Bronchial epithelial cell (primary cell): ENCODE results near the gene SORCS2. TPM values are rescaled to one million over a fixed set of nuclear protein-coding genes. Genes with fewer than 3 reads are reported as not detected.

Source experiments
- DNase-seq: peaks from one replicate; pipeline ENCODE4 v3.0.0-alpha.2; 2010; ENCODE audit warnings: low read depth
- FAIRE-seq: peaks from 2 replicates; lab custom pipeline; 2011; peaks lifted over from hg19 to GRCh38; lab: Jason Lieb, UNC
- H3K27me3 ChIP-seq: 2 replicates; pipeline ENCODE4 v1.5.1; 2011; ENCODE audit warnings: low read length; ENCODE audit not compliant: control insufficient read depth, insufficient read depth
- H3K36me3 ChIP-seq: 2 replicates; pipeline ENCODE4 v1.5.1; 2011; ENCODE audit warnings: low read length; ENCODE audit not compliant: control insufficient read depth, insufficient read depth
- H3K4me3 ChIP-seq: 2 replicates; pipeline ENCODE4 v1.5.1; 2011; ENCODE audit warnings: mild to moderate bottlenecking, low read depth, low read length, control low read depth
- CTCF ChIP-seq: IDR thresholded peaks from 2 replicates; pipeline ENCODE4 v1.5.1; 2011; ENCODE audit warnings: mild to moderate bottlenecking, moderate library complexity, low read length, control low read depth, inconsistent platforms; ENCODE audit not compliant: insufficient read depth, severe bottlenecking
- total RNA-seq: library from RNA; depleted of rRNA; stranded (reverse); fragments of >200 nt; gene quantifications from 2 replicates; pipeline ENCODE4 v1.2.1, GENCODE V29; 2014

Gene SORCS2
- total RNA-seq, 1 donor from 2014 or later = under 0.01 TPM

DNA sequence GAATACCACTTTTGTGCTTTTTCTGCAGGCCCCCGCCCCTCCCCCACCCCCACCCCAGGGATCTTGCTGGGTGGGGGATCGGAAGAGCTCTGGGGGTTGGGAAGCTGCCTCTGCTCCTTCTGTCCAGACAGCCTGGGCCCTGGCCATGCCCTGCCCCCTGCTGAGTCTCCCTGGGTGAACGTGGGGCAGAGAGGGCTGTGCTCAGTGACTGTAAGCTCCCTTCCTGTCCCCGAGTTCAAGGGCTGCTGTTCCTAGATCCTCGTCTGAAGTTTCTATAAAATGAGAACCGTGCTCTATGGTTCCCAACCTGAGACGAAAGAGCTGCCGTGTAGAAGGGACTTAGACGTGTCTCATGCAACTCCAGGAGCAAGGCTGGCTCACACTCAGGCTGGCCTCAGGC is 105.0 kb downstream of the SORCS2 start:
- no peak for TF ChIP-seq CTCF
- FAIRE-seq = no peak
- no peak overlapping the region for H3K4me3 ChIP-seq

GRCh38 chr4:7297881-7298280 is 105.5 kb downstream of the SORCS2 start:
- DNase-seq (no peak), FAIRE-seq (no peak)
- H3K4me3 ChIP-seq = no peak overlapping the region
- no peak for TF ChIP-seq CTCF
- no peaks in the 10 kb centered on the region for H3K36me3 ChIP-seq
- H3K27me3 ChIP-seq = no peaks in the 10 kb centered on the region

More for the DNA sequence above, 105.0 kb downstream of the SORCS2 start:
- DNase-seq = no peak
- Histone ChIP-seq H3K36me3 (no peaks in the 10 kb centered on the region), H3K27me3 (no peaks in the 10 kb centered on the region)

- DNase-seq (no peak), FAIRE-seq (no peak)
- TF ChIP-seq CTCF = no peak
- Histone ChIP-seq H3K36me3 (no peaks in the 10 kb centered on the region), H3K27me3 (no peaks in the 10 kb centered on the region), H3K4me3 (no peak overlapping the region)
These were observed 106.3 kb downstream of the SORCS2 start for GRCh38 chr4:7298619-7299009.

DNA sequence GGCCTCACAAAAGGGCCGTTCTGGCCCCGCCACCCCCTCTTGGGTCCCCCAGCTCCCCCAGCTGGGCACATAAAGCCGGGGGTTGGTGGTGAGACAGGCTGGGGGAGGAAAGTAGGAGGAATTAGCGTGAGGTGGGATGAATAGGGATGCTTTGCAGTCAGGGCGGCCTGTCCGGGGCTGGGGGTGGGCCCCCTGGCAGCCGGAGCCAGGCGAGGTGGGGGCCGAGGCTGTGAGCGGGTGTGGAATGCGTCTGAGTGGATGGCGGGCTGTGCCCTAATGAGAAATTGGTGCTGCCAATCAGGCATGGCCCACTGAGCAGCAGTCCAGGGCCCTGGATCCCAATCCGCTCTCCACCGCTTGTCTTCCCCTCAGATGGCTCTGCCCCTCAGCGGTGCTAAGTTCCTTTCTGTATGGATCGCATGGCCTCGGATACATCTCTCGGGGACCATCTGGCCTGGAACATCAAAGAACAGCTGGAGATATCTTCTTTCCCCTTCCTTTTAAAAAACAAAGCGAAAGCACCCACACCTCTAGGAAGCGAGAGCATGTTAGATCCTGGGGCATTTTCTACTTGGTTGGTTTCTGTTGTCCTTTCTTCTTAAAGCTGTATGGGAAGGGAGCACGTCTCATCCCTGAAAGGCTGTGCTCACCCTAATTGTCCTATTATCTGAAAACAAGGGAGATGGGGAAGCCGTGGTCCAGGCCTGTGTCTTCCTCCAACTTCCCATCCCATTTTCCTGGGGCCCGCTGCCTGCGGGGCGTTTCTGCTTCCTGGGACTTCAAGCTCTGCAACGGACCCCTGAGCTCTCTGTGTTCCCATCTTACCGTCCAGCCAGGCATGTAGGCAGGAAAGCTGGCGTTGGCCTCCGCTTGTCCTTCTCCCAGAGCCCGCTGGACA is 106.9 kb downstream of the SORCS2 start:
- no peak for TF ChIP-seq CTCF
- no peak for FAIRE-seq
- no peak for DNase-seq
- Histone ChIP-seq H3K36me3 (no peaks in the 10 kb centered on the region), H3K4me3 (no peak overlapping the region), H3K27me3 (no peaks in the 10 kb centered on the region)

DNA sequence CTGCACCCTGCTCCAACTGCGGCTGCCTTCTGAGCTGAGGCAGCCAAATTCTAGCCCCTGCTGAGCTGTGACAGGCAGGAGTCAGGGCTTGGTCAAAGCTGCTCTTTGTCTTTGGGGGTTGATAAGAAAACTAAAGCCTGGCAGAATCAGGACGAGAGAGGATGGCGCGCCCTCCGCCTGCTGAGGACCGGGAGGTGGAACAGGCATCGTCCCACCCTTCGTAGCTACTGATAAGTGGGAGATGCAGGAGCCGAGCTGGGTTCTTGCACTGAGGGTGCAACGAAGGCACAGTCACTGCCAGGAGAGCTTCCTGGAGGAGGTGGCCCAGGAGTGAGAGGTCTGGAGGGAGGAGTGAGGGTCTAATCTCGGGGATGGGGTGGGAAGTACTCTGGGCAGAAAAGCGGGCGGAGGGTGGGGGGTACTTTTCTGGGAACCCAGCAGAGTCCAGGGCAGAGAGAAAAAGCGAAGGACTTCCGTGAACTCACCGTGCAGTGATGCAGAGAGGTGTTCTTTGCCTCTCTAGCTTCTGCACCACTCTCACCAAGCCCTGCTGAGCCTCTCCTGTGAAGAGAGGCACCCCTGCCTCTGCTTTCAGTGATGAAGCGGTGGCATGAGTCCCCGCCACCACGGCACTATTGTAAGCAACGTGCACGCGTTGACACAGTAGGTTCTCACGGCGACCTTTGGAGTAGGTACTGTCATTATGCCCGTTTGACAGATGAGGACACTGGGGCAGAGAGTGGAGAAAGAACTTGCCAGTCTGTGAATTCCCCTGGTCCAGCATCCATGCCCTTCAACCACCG is 107.8 kb downstream of the SORCS2 start:
- no peak for DNase-seq
- FAIRE-seq = no peak
- no peaks in the 10 kb centered on the region for H3K27me3 ChIP-seq
- H3K36me3 ChIP-seq = no peaks in the 10 kb centered on the region
- no peak overlapping the region for H3K4me3 ChIP-seq
- no peak for TF ChIP-seq CTCF
